ENCODE results near the gene SIM2. TPM values are rescaled to one million over a fixed set of nuclear protein-coding genes. Genes with fewer than 3 reads are reported as not detected.
A peak's percentile ranks its signal among the peaks of the same experiment; 100 is the strongest.

SIM2 gene
- total RNA-seq, 2 donors from 2014 or later = 1.9 to 4.1 TPM

GRCh38 chr21:36761685-36762084 is 62.8 kb downstream of the SIM2 start:
- Mint-ChIP-seq H3K9me3 (no peaks in the 10 kb centered on the region), H3K27ac (no peak overlapping the region), H3K4me1 (ENCODE audit: low read depth) (no peaks in the 10 kb centered on the region), H3K36me3 (ENCODE audit: insufficient read depth in 2 of 2) (peaks cover 0 to 2% of the 10 kb centered on the region in 2 donors), H3K4me3 (no peak overlapping the region), H3K27me3 (ENCODE audit: low read depth) (no peaks in the 10 kb centered on the region)
- no peak for ATAC-seq (replicated peaks in 1 of 2)
- DNase-seq = no peak

- no peaks in the 10 kb centered on the region for H3K27me3 Mint-ChIP-seq (ENCODE audit: low read depth)
- no peaks in the 10 kb centered on the region for H3K4me1 Mint-ChIP-seq (ENCODE audit: low read depth)
- DNase-seq (no peak), ATAC-seq (replicated peaks in 1 of 2) (no peak)
- peaks cover 2% of the 10 kb centered on the region in 2 donors for H3K36me3 Mint-ChIP-seq (ENCODE audit: insufficient read depth in 2 of 2)
- H3K4me3 Mint-ChIP-seq = no peak overlapping the region
- H3K9me3 Mint-ChIP-seq = no peaks in the 10 kb centered on the region
- H3K27ac Mint-ChIP-seq = no peak overlapping the region
These were observed 63.7 kb downstream of the SIM2 start for GRCh38 chr21:36762642-36763041.

- DNase-seq = no peak
- H3K4me1 Mint-ChIP-seq (ENCODE audit: low read depth) = no peaks in the 10 kb centered on the region
- H3K36me3 Mint-ChIP-seq (ENCODE audit: insufficient read depth in 2 of 2) = peaks cover 2% of the 10 kb centered on the region in 2 donors
- no peak overlapping the region for H3K27ac Mint-ChIP-seq
- ATAC-seq (replicated peaks in 1 of 2) = no peak
- no peaks in the 10 kb centered on the region for H3K27me3 Mint-ChIP-seq (ENCODE audit: low read depth)
- no peaks in the 10 kb centered on the region for H3K9me3 Mint-ChIP-seq
- no peak overlapping the region for H3K4me3 Mint-ChIP-seq
These were observed 64.4 kb downstream of the SIM2 start for GRCh38 chr21:36763305-36763704.

- H3K9me3 Mint-ChIP-seq = no peaks in the 10 kb centered on the region
These were observed 66.3 kb downstream of the SIM2 start for GRCh38 chr21:36765229-36765628.

GRCh38 chr21:36766511-36766910 is 67.6 kb downstream of the SIM2 start:
- no peaks in the 10 kb centered on the region for H3K9me3 Mint-ChIP-seq
- H3K27me3 Mint-ChIP-seq (ENCODE audit: low read depth) = no peaks in the 10 kb centered on the region
- DNase-seq (no peak), ATAC-seq (replicated peaks in 1 of 2) (no peak)
- H3K27ac Mint-ChIP-seq = no peak overlapping the region
- no peak overlapping the region for H3K4me3 Mint-ChIP-seq
- H3K4me1 Mint-ChIP-seq (ENCODE audit: low read depth) = no peaks in the 10 kb centered on the region
- peaks cover 0 to 2% of the 10 kb centered on the region in 2 donors for H3K36me3 Mint-ChIP-seq (ENCODE audit: insufficient read depth in 2 of 2)

More at GRCh38 chr21:36765229-36765628, 66.3 kb downstream of the SIM2 start:
- ATAC-seq (replicated peaks in 1 of 2) (no peak), DNase-seq (no peak)
- no peak overlapping the region for H3K4me3 Mint-ChIP-seq
- peaks cover 2% of the 10 kb centered on the region in 2 donors for H3K36me3 Mint-ChIP-seq (ENCODE audit: insufficient read depth in 2 of 2)
- H3K27me3 Mint-ChIP-seq (ENCODE audit: low read depth) = no peaks in the 10 kb centered on the region
- no peaks in the 10 kb centered on the region for H3K4me1 Mint-ChIP-seq (ENCODE audit: low read depth)
- H3K27ac Mint-ChIP-seq = no peak overlapping the region

- no peak for ATAC-seq (replicated peaks in 1 of 2)
- H3K27ac Mint-ChIP-seq = no peak overlapping the region
- no peaks in the 10 kb centered on the region for H3K4me1 Mint-ChIP-seq (ENCODE audit: low read depth)
- peaks cover 0 to 2% of the 10 kb centered on the region in 2 donors for H3K36me3 Mint-ChIP-seq (ENCODE audit: insufficient read depth in 2 of 2)
- no peaks in the 10 kb centered on the region for H3K27me3 Mint-ChIP-seq (ENCODE audit: low read depth)
- no peak for DNase-seq
- no peaks in the 10 kb centered on the region for H3K9me3 Mint-ChIP-seq
- no peak overlapping the region for H3K4me3 Mint-ChIP-seq
These were observed 68.2 kb downstream of the SIM2 start for GRCh38 chr21:36767096-36767495.

GRCh38 chr21:36768496-36768895 is 69.6 kb downstream of the SIM2 start:
- ATAC-seq (replicated peaks in 1 of 2) (no peak), DNase-seq (no peak)
- H3K4me3 Mint-ChIP-seq = no peak overlapping the region
- no peaks in the 10 kb centered on the region for H3K9me3 Mint-ChIP-seq
- no peak overlapping the region for H3K27ac Mint-ChIP-seq
- no peaks in the 10 kb centered on the region for H3K27me3 Mint-ChIP-seq (ENCODE audit: low read depth)
- H3K4me1 Mint-ChIP-seq (ENCODE audit: low read depth) = no peaks in the 10 kb centered on the region
- H3K36me3 Mint-ChIP-seq (ENCODE audit: insufficient read depth in 2 of 2) = peaks cover 0 to 2% of the 10 kb centered on the region in 2 donors

- H3K4me3 Mint-ChIP-seq = no peak overlapping the region
- no peak for DNase-seq
- H3K9me3 Mint-ChIP-seq = no peaks in the 10 kb centered on the region
- H3K4me1 Mint-ChIP-seq (ENCODE audit: low read depth) = no peaks in the 10 kb centered on the region
- no peak for ATAC-seq (replicated peaks in 1 of 2)
- H3K27ac Mint-ChIP-seq = no peak overlapping the region
- peaks cover 0 to 2% of the 10 kb centered on the region in 2 donors for H3K36me3 Mint-ChIP-seq (ENCODE audit: insufficient read depth in 2 of 2)
- H3K27me3 Mint-ChIP-seq (ENCODE audit: low read depth) = no peaks in the 10 kb centered on the region
These were observed 70.3 kb downstream of the SIM2 start for GRCh38 chr21:36769051-36769839.

- H3K4me3 Mint-ChIP-seq = no peak overlapping the region
- no peaks in the 10 kb centered on the region for H3K9me3 Mint-ChIP-seq
- no peak overlapping the region for H3K27ac Mint-ChIP-seq
- H3K4me1 Mint-ChIP-seq (ENCODE audit: low read depth) = peaks cover 4% of the 10 kb centered on the region
- ATAC-seq (replicated peaks in 1 of 2) (no peak), DNase-seq (no peak)
- no peaks in the 10 kb centered on the region for H3K27me3 Mint-ChIP-seq (ENCODE audit: low read depth)
- no peaks in the 10 kb centered on the region for H3K36me3 Mint-ChIP-seq (ENCODE audit: insufficient read depth in 2 of 2)
These were observed 74.2 kb downstream of the SIM2 start for GRCh38 chr21:36773117-36773516.

- no peak overlapping the region for H3K4me3 Mint-ChIP-seq
- no peaks in the 10 kb centered on the region for H3K36me3 Mint-ChIP-seq (ENCODE audit: insufficient read depth in 2 of 2)
- ATAC-seq (replicated peaks in 1 of 2) (no peak), DNase-seq (no peak)
- no peaks in the 10 kb centered on the region for H3K9me3 Mint-ChIP-seq
- H3K4me1 Mint-ChIP-seq (ENCODE audit: low read depth) = peaks cover 4% of the 10 kb centered on the region
- H3K27me3 Mint-ChIP-seq (ENCODE audit: low read depth) = no peaks in the 10 kb centered on the region
- no peak overlapping the region for H3K27ac Mint-ChIP-seq
These were observed 75.1 kb downstream of the SIM2 start for GRCh38 chr21:36773995-36774394.

- Mint-ChIP-seq H3K9me3 (no peaks in the 10 kb centered on the region), H3K27ac (no peak overlapping the region), H3K4me3 (no peak overlapping the region), H3K36me3 (ENCODE audit: insufficient read depth in 2 of 2) (no peaks in the 10 kb centered on the region), H3K27me3 (ENCODE audit: low read depth) (no peaks in the 10 kb centered on the region), H3K4me1 (ENCODE audit: low read depth) (peaks cover 4% of the 10 kb centered on the region)
- ATAC-seq (replicated peaks in 1 of 2) = no peak
- no peak for DNase-seq
These were observed 78.2 kb downstream of the SIM2 start for GRCh38 chr21:36776981-36777617.

- no peaks in the 10 kb centered on the region for H3K27me3 Mint-ChIP-seq (ENCODE audit: low read depth)
- no peaks in the 10 kb centered on the region for H3K36me3 Mint-ChIP-seq (ENCODE audit: insufficient read depth in 2 of 2)
- H3K4me3 Mint-ChIP-seq = no peak overlapping the region
- ATAC-seq (replicated peaks in 1 of 2) (no peak), DNase-seq (no peak)
- no peaks in the 10 kb centered on the region for H3K9me3 Mint-ChIP-seq
- no peak overlapping the region for H3K27ac Mint-ChIP-seq
- no peaks in the 10 kb centered on the region for H3K4me1 Mint-ChIP-seq (ENCODE audit: low read depth)
These were observed 81.9 kb downstream of the SIM2 start for GRCh38 chr21:36780861-36781260.

GRCh38 chr21:36783612-36784374 is 84.9 kb downstream of the SIM2 start:
- Mint-ChIP-seq H3K4me3 (no peak overlapping the region), H3K36me3 (ENCODE audit: insufficient read depth in 2 of 2) (no peaks in the 10 kb centered on the region), H3K9me3 (no peaks in the 10 kb centered on the region), H3K27ac (no peak overlapping the region), H3K4me1 (ENCODE audit: low read depth) (no peaks in the 10 kb centered on the region), H3K27me3 (ENCODE audit: low read depth) (no peaks in the 10 kb centered on the region)
- DNase-seq (no peak), ATAC-seq (replicated peaks in 1 of 2) (peak in 1 of 2 donors; percentile 76)
